Fibroblast of the aortic adventitia (primary cell): Measurements from ENCODE around the gene VAMP4. TPM values are rescaled to one million over a fixed set of nuclear protein-coding genes. Genes with fewer than 3 reads are reported as not detected.
"Not testable (repeated sequence)": the region's sequence is repeated elsewhere in the genome, so short reads cannot be mapped to it uniquely, and the experiment has no call there.

Experiments
- DNase-seq: peaks from one replicate; pipeline ENCODE4 v3.0.0-alpha.2; 2010; ENCODE audit warnings: low read depth
- H3K4me3 ChIP-seq: 2 replicates; pipeline ENCODE4 v1.5.1; 2011; ENCODE audit warnings: low read depth, mild to moderate bottlenecking, control low read depth, low read length, moderate library complexity
- CTCF ChIP-seq: IDR thresholded peaks from 2 replicates; pipeline ENCODE4 v1.5.1; 2011; ENCODE audit warnings: mild to moderate bottlenecking, low read length, control low read depth, inconsistent platforms; ENCODE audit not compliant: insufficient read depth
- total RNA-seq: library from RNA; depleted of rRNA; stranded (reverse); fragments of >200 nt; gene quantifications from 2 replicates; pipeline ENCODE4 v1.2.3, GENCODE V29; 2012; ENCODE audit warnings: low replicate concordance

The VAMP4 gene
- total RNA-seq, 1 donor, result 10.7 TPM

DNA sequence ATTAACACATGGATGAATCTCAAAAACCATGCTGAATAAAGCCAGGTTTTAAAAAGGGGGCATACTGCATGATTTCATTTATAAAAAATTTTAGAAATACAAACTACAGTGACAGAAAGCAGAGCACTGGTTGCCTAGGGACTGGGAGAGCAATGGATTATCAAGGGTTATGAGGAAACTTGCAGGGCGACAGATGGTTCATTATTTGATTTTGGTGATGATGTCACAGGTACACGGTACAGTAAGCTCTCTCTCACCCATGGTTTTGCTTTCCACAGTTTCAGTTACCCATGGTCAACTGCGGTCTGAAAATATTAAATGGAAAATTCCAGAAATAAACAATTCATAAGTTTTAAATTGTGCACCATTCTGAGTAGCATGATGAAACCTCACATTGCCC, 14.1 kb downstream of the VAMP4 start:
- TF ChIP-seq CTCF, result no peak
- no peak overlapping the region for H3K4me3 ChIP-seq
- DNase-seq, result no peak

DNA sequence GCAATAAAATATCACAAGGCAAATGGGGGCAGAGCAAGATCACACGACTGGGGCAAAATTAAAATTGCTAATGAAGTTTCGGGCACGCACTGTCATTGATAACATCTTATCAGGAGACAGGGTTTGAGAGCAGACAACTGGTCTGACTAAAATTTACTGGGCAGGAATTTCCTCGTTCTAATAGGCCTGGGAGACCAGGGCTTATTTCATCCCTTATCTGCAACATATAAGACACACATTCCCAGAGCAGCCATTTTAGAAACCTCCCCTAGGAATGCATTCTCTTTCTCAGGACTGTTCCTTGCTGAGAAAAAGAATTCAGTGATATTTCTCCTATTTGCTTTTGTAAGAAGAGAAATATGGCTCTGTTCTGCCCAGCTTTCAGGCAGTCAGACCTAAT, 18.7 kb downstream of the VAMP4 start:
- not testable (repeated sequence) for H3K4me3 ChIP-seq, DNase-seq

DNA sequence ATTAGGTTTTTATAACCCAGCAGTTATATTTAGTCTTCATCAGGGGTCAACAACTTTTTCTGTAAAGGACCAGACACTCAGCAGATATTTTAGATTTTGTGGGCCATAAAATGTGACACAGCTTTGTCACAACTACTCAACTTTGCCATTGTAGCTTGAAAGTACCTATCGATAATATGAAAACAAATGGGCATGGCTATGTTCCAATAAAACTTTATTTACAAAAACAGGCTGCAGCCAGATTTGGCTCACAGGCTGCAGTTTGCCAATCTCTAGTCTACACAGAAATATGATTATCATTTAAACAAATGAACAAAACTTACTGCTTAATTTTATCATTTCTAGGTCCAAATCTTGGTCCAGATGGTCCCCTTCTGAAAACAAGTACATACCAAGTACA, 23.0 kb downstream of the VAMP4 start:
- no peak overlapping the region for H3K4me3 ChIP-seq
- no peak for TF ChIP-seq CTCF
- DNase-seq, result no peak

DNA sequence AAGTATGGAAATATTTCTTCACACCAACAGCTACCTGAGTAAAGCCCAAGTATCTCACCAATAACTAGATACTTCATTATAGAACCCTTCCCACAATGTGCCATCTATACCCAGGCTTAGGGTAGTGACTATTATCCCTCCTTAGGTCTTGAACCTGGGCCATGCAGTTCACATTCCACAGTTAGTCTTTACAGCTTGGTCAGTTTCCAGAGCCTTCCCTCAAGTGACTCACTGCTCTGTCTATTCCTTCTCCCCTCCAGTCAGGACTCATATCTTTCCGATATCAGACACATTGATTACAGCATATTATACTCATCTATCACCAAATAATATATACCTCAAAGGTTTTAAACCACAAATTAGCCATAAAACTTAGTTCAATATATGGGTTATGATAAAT, 23.6 kb downstream of the VAMP4 start:
- TF ChIP-seq CTCF, result no peak
- no peak overlapping the region for H3K4me3 ChIP-seq
- peak; percentile 45 for DNase-seq

GRCh38 chr1:171717062-171717718, 24.7 kb downstream of the VAMP4 start:
- TF ChIP-seq CTCF, result no peak
- no peak for DNase-seq
- no peak overlapping the region for H3K4me3 ChIP-seq

DNA sequence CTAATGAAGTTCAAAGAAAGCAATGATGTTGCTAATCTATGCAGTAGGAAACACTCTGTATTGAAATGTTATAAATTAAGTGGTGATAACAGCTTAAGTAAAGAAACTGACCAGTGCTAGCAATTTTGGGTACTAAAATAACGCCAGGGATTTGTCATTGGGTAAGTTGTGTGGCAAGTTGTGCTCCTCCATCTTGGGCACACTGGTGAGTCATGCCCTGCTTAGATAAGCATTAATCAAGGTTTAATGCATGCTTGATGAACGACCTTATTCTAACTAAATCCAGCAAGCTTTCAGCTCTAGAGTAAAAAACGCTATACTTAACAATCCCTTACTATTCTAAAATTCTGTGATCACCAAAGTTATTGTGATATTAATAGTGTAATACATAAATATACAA, 25.2 kb downstream of the VAMP4 start:
- no peak overlapping the region for H3K4me3 ChIP-seq
- no peak for TF ChIP-seq CTCF
- DNase-seq, result peak; percentile 22

DNA sequence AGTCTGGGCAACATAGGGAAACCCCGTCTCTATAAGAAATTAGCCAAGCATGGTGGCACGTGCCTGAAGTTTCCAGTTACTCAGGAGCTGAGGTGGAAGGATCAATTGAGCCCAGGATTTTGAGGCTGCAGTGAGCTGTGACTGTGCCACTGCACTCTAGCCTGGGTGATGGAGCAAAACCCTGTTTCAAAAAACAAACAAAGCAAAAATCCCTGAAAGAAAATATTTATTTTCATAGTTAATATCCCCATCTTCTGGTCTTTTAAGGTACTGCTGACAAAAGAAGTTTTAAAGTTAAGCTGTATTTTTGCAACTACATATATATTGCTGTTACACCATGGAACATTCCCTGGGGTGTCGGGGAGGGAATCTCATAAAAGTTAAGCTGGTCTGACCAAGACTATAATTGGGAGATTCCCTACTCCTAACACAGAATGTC, 26.0 kb downstream of the VAMP4 start:
- H3K4me3 ChIP-seq, result no peak overlapping the region
- peak; percentile 51 for TF ChIP-seq CTCF
- DNase-seq, result peak; percentile 56
